CD4-positive, alpha-beta memory T cell (primary cell): ENCODE results near the gene TMEM200B. TPM values are rescaled to one million over a fixed set of nuclear protein-coding genes. Genes with fewer than 3 reads are reported as not detected.
"Not testable (repeated sequence)": the region's sequence is repeated elsewhere in the genome, so short reads cannot be mapped to it uniquely, and the experiment has no call there.

Experiments used
- CTCF ChIA-PET: fragments of 350-600 bp; sonication (Branson Sonifier 250); formaldehyde crosslinking; loops from one replicate; lab custom pipeline; 2021; ENCODE audit warnings: inconsistent platforms; ENCODE audit not compliant: partially characterized antibody; lab: Charles Lee
- POLR2A ChIA-PET: fragments of 350-600 bp; sonication (Branson Sonifier 250); formaldehyde crosslinking; loops from one replicate; lab custom pipeline; 2021; ENCODE audit not compliant: partially characterized antibody; lab: Charles Lee
- DNase-seq, 5 donors: peaks; one replicate each; pipeline versions ENCODE4 v3.0.0 to v3.0.0-alpha.2; 2020 to 2022; ENCODE audit warnings: mixed read lengths in 1 of 5
- H3K27ac ChIP-seq: one replicate; pipeline ENCODE4 v1.7.0; 2013; ENCODE audit warnings: low read depth, low read length
- H3K27me3 ChIP-seq: 2 replicates; pipeline ENCODE4 v1.7.0; 2013; ENCODE audit warnings: mild to moderate bottlenecking, low read length, moderate library complexity; ENCODE audit not compliant: insufficient read depth
- H3K36me3 ChIP-seq: 2 replicates; pipeline ENCODE4 v1.7.0; 2013; ENCODE audit warnings: mild to moderate bottlenecking, low read length, moderate library complexity; ENCODE audit not compliant: insufficient read depth
- H3K4me1 ChIP-seq: 2 replicates; pipeline ENCODE4 v1.7.0; 2013; ENCODE audit warnings: mild to moderate bottlenecking, low read length, moderate library complexity; ENCODE audit not compliant: insufficient read depth
- H3K4me3 ChIP-seq, 2 donors: one replicate each; pipeline ENCODE4 v1.7.0; 2013; ENCODE audit warnings: low read length in 2 of 2, mild to moderate bottlenecking in 1 of 2
- H3K9me3 ChIP-seq, 2 donors: one replicate each; pipeline ENCODE4 v1.7.0; 2013; ENCODE audit warnings: low read length in 2 of 2, control low read depth in 1 of 2; ENCODE audit not compliant: control insufficient read depth in 1 of 2
- H3K27ac Mint-ChIP-seq, 7 donors: one replicate each; pipeline ENCODE4 v1.8.0; 2020 to 2021; ENCODE audit warnings: mixed read lengths in 7 of 7, mild to moderate bottlenecking in 6 of 7, inconsistent platforms in 3 of 7, moderate library complexity in 3 of 7
- H3K27me3 Mint-ChIP-seq, 2 donors: one replicate each; pipeline ENCODE4 v1.8.0; 2020 to 2021; ENCODE audit warnings: mixed read lengths in 2 of 2
- H3K36me3 Mint-ChIP-seq, 2 donors: one replicate each; pipeline ENCODE4 v1.8.0; 2020 to 2021; ENCODE audit warnings: mixed read lengths in 2 of 2, inconsistent platforms in 1 of 2, mild to moderate bottlenecking in 1 of 2
- H3K4me1 Mint-ChIP-seq, 4 donors: one replicate each; pipeline ENCODE4 v1.8.0; 2020 to 2021; ENCODE audit warnings: mixed read lengths in 4 of 4, mild to moderate bottlenecking in 1 of 4
- H3K4me3 Mint-ChIP-seq, 8 donors: one replicate each; pipeline ENCODE4 v1.8.0; 2020 to 2021; ENCODE audit warnings: mixed read lengths in 8 of 8, mild to moderate bottlenecking in 7 of 8, moderate library complexity in 6 of 8, inconsistent platforms in 3 of 8
- H3K9me3 Mint-ChIP-seq, 8 donors: one replicate each; pipeline ENCODE4 v1.8.0; 2020 to 2021; ENCODE audit warnings: mixed read lengths in 8 of 8, mild to moderate bottlenecking in 5 of 8, inconsistent platforms in 3 of 8, moderate library complexity in 1 of 8
- intact Hi-C: fragments of 100-400 bp; cut with micrococcal nuclease; formaldehyde crosslinking; loops from one replicate; pipeline ENCODE4 v1.15.1; 2023
- polyA plus RNA-seq, 2 donors: library from polyadenylated mRNA; unstranded; fragments of 300-500 nt; fragmentation: Illumina TruSeq; gene quantifications; one replicate each; pipeline ENCODE4 v1.2.3, GENCODE V29; 2021
- total RNA-seq, 2 experiments: library from RNA; stranded (reverse); gene quantifications; one replicate each; pipeline ENCODE4 v1.2.3, GENCODE V29; 2021

Gene TMEM200B
- total and polyA plus RNA-seq, 4 experiments from 2014 or later = 0.24 TPM; not detected in 3

- H3K27ac ChIP-seq = no peak overlapping the region
- H3K4me1 Mint-ChIP-seq = peaks cover 0 to 2% (median 0%) of the 10 kb centered on the region in 4 donors
Measured at GRCh38 chr1:29083317-29084195, 40.1 kb downstream of the TMEM200B start.

GRCh38 chr1:29082519-29082918 is 41.2 kb downstream of the TMEM200B start:
- intact Hi-C loops = no loop called here
- Mint-ChIP-seq H3K27ac (no peak overlapping the region), H3K36me3 (peaks cover 22 to 48% of the 10 kb centered on the region in 2 donors), H3K27me3 (no peaks in the 10 kb centered on the region), H3K4me3 (no peak overlapping the region), H3K9me3 (peaks cover 0 to 3% (median 0%) of the 10 kb centered on the region in 8 donors), H3K4me1 (peaks cover 0 to 2% (median 0%) of the 10 kb centered on the region in 4 donors)
- CTCF ChIA-PET = interaction anchor here (1.2 kb wide), 1 partner anchor 205 kb away, joined by 4 read pairs; no protein-coding TSS in a partner anchor
- H3K27me3 ChIP-seq = no peaks in the 10 kb centered on the region
- no peak for DNase-seq
- no peaks in the 10 kb centered on the region for H3K9me3 ChIP-seq
- H3K36me3 ChIP-seq = peaks cover 13% of the 10 kb centered on the region
- no peak overlapping the region for H3K4me3 ChIP-seq
- POLR2A ChIA-PET = no interaction called here
- no peaks in the 10 kb centered on the region for H3K4me1 ChIP-seq
- H3K27ac ChIP-seq = no peak overlapping the region

More at GRCh38 chr1:29083317-29084195, 40.1 kb downstream of the TMEM200B start:
- POLR2A ChIA-PET = no interaction called here
- Mint-ChIP-seq H3K9me3 (peaks cover 0 to 5% (median 0%) of the 10 kb centered on the region in 8 donors), H3K4me3 (no peak overlapping the region), H3K27me3 (no peaks in the 10 kb centered on the region), H3K36me3 (peaks cover 23 to 47% of the 10 kb centered on the region in 2 donors), H3K27ac (peak overlapping the region in 2 of 7 donors; percentile 32 to 36)
- intact Hi-C loops = no loop called here
- Histone ChIP-seq H3K4me1 (no peaks in the 10 kb centered on the region), H3K4me3 (no peak overlapping the region), H3K9me3 (no peaks in the 10 kb centered on the region), H3K27me3 (no peaks in the 10 kb centered on the region), H3K36me3 (peaks cover 12% of the 10 kb centered on the region)
- DNase-seq = no peak
- CTCF ChIA-PET = no interaction called here

- H3K4me1 ChIP-seq = no peaks in the 10 kb centered on the region
Measured at GRCh38 chr1:29081201-29081600, 42.5 kb downstream of the TMEM200B start.

GRCh38 chr1:29079916-29080629 is 43.6 kb downstream of the TMEM200B start:
- DNase-seq, H3K27me3 ChIP-seq, H3K4me1 Mint-ChIP-seq, H3K4me3 Mint-ChIP-seq, H3K27ac ChIP-seq, H3K9me3 Mint-ChIP-seq, POLR2A ChIA-PET, intact Hi-C loops, H3K27me3 Mint-ChIP-seq, H3K4me3 ChIP-seq, H3K9me3 ChIP-seq, H3K4me1 ChIP-seq: not testable (repeated sequence)
- peaks cover 31 to 59% of the 10 kb centered on the region in 2 donors for H3K36me3 Mint-ChIP-seq
- H3K36me3 ChIP-seq = peaks cover 20% of the 10 kb centered on the region
- CTCF ChIA-PET = interaction anchor here (0.6 kb wide), 1 partner anchor 918 kb away, joined by 3 read pairs; no protein-coding TSS in a partner anchor
- H3K27ac Mint-ChIP-seq = peak overlapping the region in 1 of 7 donors; percentile 22

More at GRCh38 chr1:29081201-29081600, 42.5 kb downstream of the TMEM200B start:
- DNase-seq = no peak
- H3K27me3 ChIP-seq = no peaks in the 10 kb centered on the region
- POLR2A ChIA-PET = no interaction called here
- Mint-ChIP-seq H3K27me3 (no peaks in the 10 kb centered on the region), H3K36me3 (peaks cover 26 to 56% of the 10 kb centered on the region in 2 donors), H3K4me1 (peaks cover 0 to 2% (median 0%) of the 10 kb centered on the region in 4 donors), H3K9me3 (peaks cover 0 to 3% (median 0%) of the 10 kb centered on the region in 8 donors), H3K27ac (no peak overlapping the region), H3K4me3 (no peak overlapping the region)
- H3K4me3 ChIP-seq = no peak overlapping the region
- H3K9me3 ChIP-seq = no peaks in the 10 kb centered on the region
- no peak overlapping the region for H3K27ac ChIP-seq
- CTCF ChIA-PET = no interaction called here
- intact Hi-C loops = no loop called here
- H3K36me3 ChIP-seq = peaks cover 20% of the 10 kb centered on the region

- CTCF ChIA-PET = interaction anchor here (0.5 to 1.7 kb wide), 2 partner anchors 195 to 788 kb away, joined by 5 read pairs; no protein-coding TSS in a partner anchor
- Mint-ChIP-seq H3K4me1 (peaks cover 0 to 2% (median under 1%) of the 10 kb centered on the region in 4 donors), H3K27ac (no peak overlapping the region), H3K9me3 (peaks cover 0 to 3% (median 0%) of the 10 kb centered on the region in 8 donors), H3K36me3 (peaks cover 27 to 55% of the 10 kb centered on the region in 2 donors), H3K27me3 (no peaks in the 10 kb centered on the region), H3K4me3 (no peak overlapping the region)
- no peaks in the 10 kb centered on the region for H3K27me3 ChIP-seq
- no peaks in the 10 kb centered on the region for H3K9me3 ChIP-seq
- no peak overlapping the region for H3K4me3 ChIP-seq
- peaks cover 12% of the 10 kb centered on the region for H3K36me3 ChIP-seq
- intact Hi-C loops = no loop called here
- no peak overlapping the region for H3K27ac ChIP-seq
- DNase-seq = no peak
- POLR2A ChIA-PET = no interaction called here
- no peaks in the 10 kb centered on the region for H3K4me1 ChIP-seq
Measured at GRCh38 chr1:29077155-29077554, 46.5 kb downstream of the TMEM200B start.

Other genes starting within 250 kb of the TMEM200B start
- gene EPB41, start 209.3 kb downstream of the TMEM200B start, total RNA-seq = 100 to 1,000 TPM; 320 to 321 TPM
- 100 to 1,000 TPM in 1 of 2 donors, 10 to 100 TPM in 1; 56.1 to 106 TPM for gene EPB41, start 209.3 kb downstream of the TMEM200B start, polyA plus RNA-seq
- 10 to 100 TPM; 83.3 to 86.8 TPM for gene SRSF4, start 58.0 kb upstream of the TMEM200B start, total RNA-seq
- gene SRSF4, start 58.0 kb upstream of the TMEM200B start, polyA plus RNA-seq = 100 to 1,000 TPM in 1 of 2 donors, 10 to 100 TPM in 1; 60.2 to 104 TPM
- gene MECR, start 107.0 kb upstream of the TMEM200B start, total RNA-seq = 10 to 100 TPM; 15.8 to 17.1 TPM
- 10 to 100 TPM; 12.0 to 12.6 TPM for gene MECR, start 107.0 kb upstream of the TMEM200B start, polyA plus RNA-seq
- gene PTPRU, start 112.6 kb upstream of the TMEM200B start, total RNA-seq = under 1 TPM in 1 of 2 experiments, not detected in 1; 0.38 TPM
- not detected for gene PTPRU, start 112.6 kb upstream of the TMEM200B start, polyA plus RNA-seq